HEK293 (cell line): Measurements from ENCODE around the gene EDARADD.

Experiments used
- EGR2 ChIP-seq: fragments of 450-650 bp; formaldehyde crosslinking; IDR thresholded peaks from 2 replicates; pipeline ENCODE4 v1.5.1; 2016; ENCODE audit warnings: low read depth, missing biosample characterization, missing genetic modification characterization
- GLI4 ChIP-seq: fragments of 450-650 bp; formaldehyde crosslinking; IDR thresholded peaks from 2 replicates; pipeline ENCODE4 v1.5.1; 2016; ENCODE audit warnings: missing biosample characterization, missing genetic modification characterization
- IKZF3 ChIP-seq: fragments of 450-650 bp; IDR thresholded peaks from 2 replicates; pipeline ENCODE4 v1.5.0; 2018; ENCODE audit warnings: missing biosample characterization, mild to moderate bottlenecking, missing genetic modification characterization, moderate library complexity
- KLF16 ChIP-seq: fragments of 450-650 bp; formaldehyde crosslinking; IDR thresholded peaks from 2 replicates; pipeline ENCODE4 v1.5.1; 2017; ENCODE audit warnings: missing biosample characterization, missing genetic modification characterization
- RBAK ChIP-seq: fragments of 450-650 bp; formaldehyde crosslinking; IDR thresholded peaks from 2 replicates; pipeline ENCODE4 v1.5.1; 2016; ENCODE audit warnings: missing biosample characterization, missing genetic modification characterization
- REPIN1 ChIP-seq: fragments of 450-650 bp; formaldehyde crosslinking; IDR thresholded peaks from 2 replicates; pipeline ENCODE4 v1.5.1; 2017; ENCODE audit warnings: missing biosample characterization, missing genetic modification characterization, low read depth
- REST ChIP-seq: fragments of 450-650 bp; formaldehyde crosslinking; IDR thresholded peaks from 2 replicates; pipeline ENCODE4 v1.5.1; 2016; ENCODE audit warnings: missing biosample characterization, missing genetic modification characterization
- SCRT1 ChIP-seq: fragments of 450-650 bp; formaldehyde crosslinking; IDR thresholded peaks from 2 replicates; pipeline ENCODE4 v1.5.1; 2016; ENCODE audit warnings: missing biosample characterization, missing genetic modification characterization, borderline replicate concordance
- TCF7L2 ChIP-seq: IDR thresholded peaks from 2 replicates; pipeline ENCODE4 v1.6.1; 2011; ENCODE audit warnings: low read depth, mild to moderate bottlenecking, inconsistent platforms, low read length, moderate library complexity, borderline replicate concordance
- ZBTB7A ChIP-seq: fragments of 450-650 bp; formaldehyde crosslinking; IDR thresholded peaks from 2 replicates; pipeline ENCODE4 v1.5.1; 2016; ENCODE audit warnings: low read depth, missing biosample characterization, missing genetic modification characterization
- ZFP3 ChIP-seq: fragments of 450-650 bp; formaldehyde crosslinking; IDR thresholded peaks from 2 replicates; pipeline ENCODE4 v1.5.1; 2016; ENCODE audit warnings: low read depth, missing biosample characterization, missing genetic modification characterization
- ZFP69B ChIP-seq: fragments of 450-650 bp; formaldehyde crosslinking; IDR thresholded peaks from 2 replicates; pipeline ENCODE4 v1.5.1; 2016; ENCODE audit warnings: missing biosample characterization, missing genetic modification characterization
- ZNF121 ChIP-seq: fragments of 450-650 bp; formaldehyde crosslinking; IDR thresholded peaks from 2 replicates; pipeline ENCODE4 v1.5.1; 2016; ENCODE audit warnings: missing biosample characterization, missing genetic modification characterization
- ZNF132 ChIP-seq: fragments of 450-650 bp; formaldehyde crosslinking; IDR thresholded peaks from 2 replicates; pipeline ENCODE4 v1.5.1; 2017; ENCODE audit warnings: missing biosample characterization, missing genetic modification characterization, borderline replicate concordance
- ZNF157 ChIP-seq: fragments of 450-650 bp; formaldehyde crosslinking; IDR thresholded peaks from 2 replicates; pipeline ENCODE4 v1.5.1; 2016; ENCODE audit warnings: missing biosample characterization, missing genetic modification characterization
- ZNF184 ChIP-seq: fragments of 450-650 bp; IDR thresholded peaks from 2 replicates; pipeline ENCODE4 v1.5.1; 2018; ENCODE audit warnings: missing biosample characterization, mild to moderate bottlenecking, missing genetic modification characterization
- ZNF23 ChIP-seq: fragments of 450-650 bp; formaldehyde crosslinking; IDR thresholded peaks from 2 replicates; pipeline ENCODE4 v1.5.1; 2016; ENCODE audit warnings: missing biosample characterization, missing genetic modification characterization, borderline replicate concordance
- ZNF324 ChIP-seq: fragments of 450-650 bp; formaldehyde crosslinking; IDR thresholded peaks from 2 replicates; pipeline ENCODE4 v1.5.1; 2016; ENCODE audit warnings: missing biosample characterization, missing genetic modification characterization
- ZNF335 ChIP-seq: fragments of 450-650 bp; formaldehyde crosslinking; conservative IDR thresholded peaks from 2 replicates; pipeline ENCODE4 v1.5.1; 2016; ENCODE audit warnings: missing biosample characterization, missing genetic modification characterization
- ZNF561 ChIP-seq: fragments of 450-650 bp; IDR thresholded peaks from 2 replicates; pipeline ENCODE4 v1.5.1; 2018; ENCODE audit warnings: missing biosample characterization, missing genetic modification characterization, borderline replicate concordance
- ZNF629 ChIP-seq: fragments of 450-650 bp; formaldehyde crosslinking; IDR thresholded peaks from 2 replicates; pipeline ENCODE4 v1.5.1; 2017; ENCODE audit warnings: missing biosample characterization, missing genetic modification characterization
- ZNF785 ChIP-seq: fragments of 450-650 bp; formaldehyde crosslinking; IDR thresholded peaks from 2 replicates; pipeline ENCODE4 v1.5.1; 2016; ENCODE audit warnings: missing biosample characterization, missing genetic modification characterization
- ZSCAN5A ChIP-seq: fragments of 450-650 bp; formaldehyde crosslinking; IDR thresholded peaks from 2 replicates; pipeline ENCODE4 v1.5.1; 2016; ENCODE audit warnings: missing biosample characterization, missing genetic modification characterization
- TF ChIP-seq, protein P1 (sequence below): fragments of 450-650 bp; formaldehyde crosslinking; IDR thresholded peaks from 2 replicates; pipeline ENCODE4 v1.5.1; 2016; ENCODE audit warnings: missing biosample characterization, missing genetic modification characterization
- TF ChIP-seq, protein P2 (sequence below): fragments of 450-650 bp; formaldehyde crosslinking; IDR thresholded peaks from 2 replicates; pipeline ENCODE4 v1.5.1; 2016; ENCODE audit warnings: missing biosample characterization, missing genetic modification characterization
- TF ChIP-seq, protein P3 (sequence below): fragments of 450-650 bp; formaldehyde crosslinking; IDR thresholded peaks from 2 replicates; pipeline ENCODE4 v1.5.1; 2017; ENCODE audit warnings: missing biosample characterization, missing genetic modification characterization
- TF ChIP-seq, protein P4 (sequence below): fragments of 450-650 bp; formaldehyde crosslinking; IDR thresholded peaks from 2 replicates; pipeline ENCODE4 v1.5.1; 2016; ENCODE audit warnings: missing biosample characterization, missing genetic modification characterization, borderline replicate concordance
- TF ChIP-seq, protein P5 (sequence below): fragments of 450-650 bp; formaldehyde crosslinking; IDR thresholded peaks from 2 replicates; pipeline ENCODE4 v1.5.1; 2017; ENCODE audit warnings: missing biosample characterization, missing genetic modification characterization

The EDARADD gene

DNA sequence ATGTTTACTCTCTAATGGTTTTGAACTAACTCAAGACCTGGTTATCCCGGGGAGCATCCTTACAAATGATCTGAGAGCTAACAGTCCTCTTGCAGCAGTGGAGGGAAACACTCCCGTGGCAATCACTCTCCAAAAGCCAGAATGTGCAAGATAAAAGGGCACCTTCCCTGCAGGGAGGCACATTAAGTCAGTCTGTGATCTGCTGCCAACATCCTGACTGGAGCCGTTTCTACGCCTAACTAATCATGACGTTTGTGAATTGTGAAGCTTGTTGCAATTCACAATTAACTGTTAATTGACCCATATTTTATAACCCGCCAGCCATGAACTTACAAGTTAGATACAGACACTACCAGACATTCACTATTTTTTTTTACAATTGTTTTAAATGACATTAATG, 77.6 kb downstream of the EDARADD start (continued):
- TF ChIP-seq ZNF629 (tag by site-specific recombination) = peak; percentile 94
- TF ChIP-seq SCRT1 (tag by site-specific recombination) = peak; percentile 96
- peak; percentile 58 for TF ChIP-seq ZNF335
- no peak for TF ChIP-seq REST (tag by site-specific recombination)
- no peak for TF ChIP-seq ZNF132 (tag by site-specific recombination)
- TF ChIP-seq, protein P1, sequence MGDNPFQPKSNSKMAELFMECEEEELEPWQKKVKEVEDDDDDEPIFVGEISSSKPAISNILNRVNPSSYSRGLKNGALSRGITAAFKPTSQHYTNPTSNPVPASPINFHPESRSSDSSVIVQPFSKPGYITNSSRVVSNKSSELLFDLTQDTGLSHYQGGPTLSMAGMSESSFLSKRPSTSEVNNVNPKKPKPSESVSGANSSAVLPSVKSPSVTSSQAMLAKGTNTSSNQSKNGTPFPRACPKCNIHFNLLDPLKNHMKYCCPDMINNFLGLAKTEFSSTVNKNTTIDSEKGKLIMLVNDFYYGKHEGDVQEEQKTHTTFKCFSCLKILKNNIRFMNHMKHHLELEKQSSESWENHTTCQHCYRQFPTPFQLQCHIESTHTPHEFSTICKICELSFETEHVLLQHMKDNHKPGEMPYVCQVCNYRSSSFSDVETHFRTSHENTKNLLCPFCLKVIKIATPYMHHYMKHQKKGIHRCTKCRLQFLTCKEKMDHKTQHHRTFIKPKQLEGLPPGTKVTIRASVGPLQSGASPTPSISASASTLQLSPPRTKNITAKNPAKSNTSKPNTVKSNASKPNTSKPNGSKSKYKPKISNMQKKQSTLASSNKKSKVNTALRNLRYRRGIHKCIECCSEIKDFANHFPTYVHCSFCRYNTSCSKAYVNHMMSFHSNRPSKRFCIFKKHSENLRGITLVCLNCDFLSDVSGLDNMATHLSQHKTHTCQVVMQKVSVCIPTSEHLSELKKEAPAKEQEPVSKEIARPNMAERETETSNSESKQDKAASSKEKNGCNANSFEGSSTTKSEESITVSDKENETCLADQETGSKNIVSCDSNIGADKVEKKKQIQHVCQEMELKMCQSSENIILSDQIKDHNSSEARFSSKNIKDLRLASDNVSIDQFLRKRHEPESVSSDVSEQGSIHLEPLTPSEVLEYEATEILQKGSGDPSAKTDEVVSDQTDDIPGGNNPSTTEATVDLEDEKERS (tag by site-specific recombination) = no peak
- peak; percentile 98 for TF ChIP-seq IKZF3 (tag by site-specific recombination)
- TF ChIP-seq ZNF23 = no peak
- TF ChIP-seq TCF7L2 = peak; percentile 97
- TF ChIP-seq GLI4 (tag by site-specific recombination) = no peak
- TF ChIP-seq ZFP3 (tag by site-specific recombination) = no peak
- no peak for TF ChIP-seq RBAK (tag by site-specific recombination)
- TF ChIP-seq REPIN1 = no peak
- TF ChIP-seq, protein P2, sequence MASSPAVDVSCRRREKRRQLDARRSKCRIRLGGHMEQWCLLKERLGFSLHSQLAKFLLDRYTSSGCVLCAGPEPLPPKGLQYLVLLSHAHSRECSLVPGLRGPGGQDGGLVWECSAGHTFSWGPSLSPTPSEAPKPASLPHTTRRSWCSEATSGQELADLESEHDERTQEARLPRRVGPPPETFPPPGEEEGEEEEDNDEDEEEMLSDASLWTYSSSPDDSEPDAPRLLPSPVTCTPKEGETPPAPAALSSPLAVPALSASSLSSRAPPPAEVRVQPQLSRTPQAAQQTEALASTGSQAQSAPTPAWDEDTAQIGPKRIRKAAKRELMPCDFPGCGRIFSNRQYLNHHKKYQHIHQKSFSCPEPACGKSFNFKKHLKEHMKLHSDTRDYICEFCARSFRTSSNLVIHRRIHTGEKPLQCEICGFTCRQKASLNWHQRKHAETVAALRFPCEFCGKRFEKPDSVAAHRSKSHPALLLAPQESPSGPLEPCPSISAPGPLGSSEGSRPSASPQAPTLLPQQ = peak; percentile 91
- TF ChIP-seq ZNF157 (tag by site-specific recombination) = no peak
- TF ChIP-seq, protein P3, sequence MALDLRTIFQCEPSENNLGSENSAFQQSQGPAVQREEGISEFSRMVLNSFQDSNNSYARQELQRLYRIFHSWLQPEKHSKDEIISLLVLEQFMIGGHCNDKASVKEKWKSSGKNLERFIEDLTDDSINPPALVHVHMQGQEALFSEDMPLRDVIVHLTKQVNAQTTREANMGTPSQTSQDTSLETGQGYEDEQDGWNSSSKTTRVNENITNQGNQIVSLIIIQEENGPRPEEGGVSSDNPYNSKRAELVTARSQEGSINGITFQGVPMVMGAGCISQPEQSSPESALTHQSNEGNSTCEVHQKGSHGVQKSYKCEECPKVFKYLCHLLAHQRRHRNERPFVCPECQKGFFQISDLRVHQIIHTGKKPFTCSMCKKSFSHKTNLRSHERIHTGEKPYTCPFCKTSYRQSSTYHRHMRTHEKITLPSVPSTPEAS = peak; percentile 81
- TF ChIP-seq, protein P4, sequence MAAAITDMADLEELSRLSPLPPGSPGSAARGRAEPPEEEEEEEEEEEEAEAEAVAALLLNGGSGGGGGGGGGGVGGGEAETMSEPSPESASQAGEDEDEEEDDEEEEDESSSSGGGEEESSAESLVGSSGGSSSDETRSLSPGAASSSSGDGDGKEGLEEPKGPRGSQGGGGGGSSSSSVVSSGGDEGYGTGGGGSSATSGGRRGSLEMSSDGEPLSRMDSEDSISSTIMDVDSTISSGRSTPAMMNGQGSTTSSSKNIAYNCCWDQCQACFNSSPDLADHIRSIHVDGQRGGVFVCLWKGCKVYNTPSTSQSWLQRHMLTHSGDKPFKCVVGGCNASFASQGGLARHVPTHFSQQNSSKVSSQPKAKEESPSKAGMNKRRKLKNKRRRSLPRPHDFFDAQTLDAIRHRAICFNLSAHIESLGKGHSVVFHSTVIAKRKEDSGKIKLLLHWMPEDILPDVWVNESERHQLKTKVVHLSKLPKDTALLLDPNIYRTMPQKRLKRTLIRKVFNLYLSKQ = no peak
- no peak for TF ChIP-seq ZSCAN5A (tag by site-specific recombination)
- TF ChIP-seq ZNF561 = peak; percentile 84
- TF ChIP-seq ZNF121 = 0 out of 2 replicates have a peak, but pooled peaks have one; percentile 40
- TF ChIP-seq ZNF184 (tag by site-specific recombination) = peak; percentile 25; the same call in 1 of the 2 replicates
- no peak for TF ChIP-seq EGR2 (tag by site-specific recombination)
- peak; percentile 71 for TF ChIP-seq ZNF324 (tag by site-specific recombination)
- TF ChIP-seq ZFP69B (tag by site-specific recombination) = peak; percentile 88
- peak; percentile 71 for TF ChIP-seq KLF16
- no peak for TF ChIP-seq ZBTB7A (tag by site-specific recombination)
- TF ChIP-seq ZNF785 = 0 out of 2 replicates have a peak, but pooled peaks have one; percentile 19
- TF ChIP-seq, protein P5, sequence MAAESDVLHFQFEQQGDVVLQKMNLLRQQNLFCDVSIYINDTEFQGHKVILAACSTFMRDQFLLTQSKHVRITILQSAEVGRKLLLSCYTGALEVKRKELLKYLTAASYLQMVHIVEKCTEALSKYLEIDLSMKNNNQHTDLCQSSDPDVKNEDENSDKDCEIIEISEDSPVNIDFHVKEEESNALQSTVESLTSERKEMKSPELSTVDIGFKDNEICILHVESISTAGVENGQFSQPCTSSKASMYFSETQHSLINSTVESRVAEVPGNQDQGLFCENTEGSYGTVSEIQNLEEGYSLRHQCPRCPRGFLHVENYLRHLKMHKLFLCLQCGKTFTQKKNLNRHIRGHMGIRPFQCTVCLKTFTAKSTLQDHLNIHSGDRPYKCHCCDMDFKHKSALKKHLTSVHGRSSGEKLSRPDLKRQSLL (tag by site-specific recombination) = peak; percentile 42; the same call in 1 of the 2 replicates
